Measurements from ENCODE around the gene DAB2IP.

The DAB2IP gene

DNA sequence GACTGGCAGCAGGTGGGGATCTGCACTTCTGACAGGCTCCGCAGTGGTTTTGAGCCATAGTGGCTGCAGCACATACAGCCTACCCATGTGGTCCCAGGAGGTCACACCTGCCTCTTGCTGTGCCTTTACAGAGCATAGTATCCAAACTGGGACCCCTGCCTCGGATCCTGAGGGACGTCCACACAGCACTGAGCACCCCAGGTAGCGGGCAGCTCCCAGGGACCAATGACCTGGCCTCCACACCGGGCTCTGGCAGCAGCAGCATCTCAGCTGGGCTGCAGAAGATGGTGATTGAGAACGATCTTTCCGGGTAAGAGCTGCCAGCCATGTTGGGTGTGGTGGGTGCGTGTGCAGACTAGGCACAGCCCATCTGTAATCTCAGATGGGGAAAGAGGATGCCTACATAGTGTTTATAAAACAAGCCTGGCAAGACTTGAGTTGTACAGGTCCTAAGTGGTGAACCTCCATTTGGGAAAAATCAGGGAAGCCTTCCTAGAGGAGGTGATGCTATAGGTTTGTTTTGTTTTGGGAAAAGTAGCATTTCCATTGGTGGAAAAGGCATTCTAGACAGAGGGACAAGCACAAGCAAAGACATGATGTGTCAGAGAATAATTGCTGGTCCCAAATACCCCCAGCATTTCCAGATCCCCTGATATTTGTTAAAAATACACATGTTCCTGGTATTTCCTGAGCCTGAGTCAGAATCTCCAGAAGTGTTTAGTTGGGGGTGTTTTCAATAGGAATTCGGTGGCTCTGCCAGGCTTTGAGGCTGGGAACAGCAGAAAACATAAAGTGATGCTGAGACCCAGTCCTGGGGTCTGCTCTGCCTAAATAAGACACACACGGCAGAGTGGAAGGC is 119.2 kb downstream of the DAB2IP start:
- H3K36me3 ChIP-seq, result peaks cover 85% of the 10 kb centered on the region
- H3K4me2 ChIP-seq, result no peak overlapping the region
- no peak overlapping the region for H3K4me3 ChIP-seq

DNA sequence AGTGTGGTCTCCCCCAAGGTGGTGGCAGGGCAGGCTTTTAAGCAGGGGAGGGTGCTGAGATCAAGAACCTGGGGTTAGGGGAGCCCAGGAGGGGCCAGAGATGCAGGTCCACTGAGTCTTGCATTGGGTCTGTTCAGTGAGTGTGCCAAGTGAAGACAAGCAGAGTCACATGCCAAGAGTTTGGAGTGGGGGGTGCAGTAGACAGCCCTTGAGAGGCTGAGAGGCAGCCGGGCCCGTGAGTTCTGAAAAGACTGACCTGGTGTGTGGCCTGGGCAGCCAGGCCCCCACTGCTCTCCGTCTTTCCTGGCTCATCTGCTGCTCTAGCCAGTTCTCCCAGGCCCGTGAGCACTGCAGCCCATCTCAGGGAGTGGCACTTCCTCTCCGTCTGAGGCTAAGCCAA is 120.0 kb downstream of the DAB2IP start:
- TF ChIP-seq Cebpa-rat (IDR thresholded peaks at IDR 0.05), result no peak
- H3K4me2 ChIP-seq, result no peak overlapping the region
- no peaks in the 10 kb centered on the region for H4K20me1 ChIP-seq
- H3K27ac ChIP-seq, result 0 out of 2 replicates have a peak overlapping the region, but pooled peaks have one; percentile 4
- H3K27me3 ChIP-seq, result no peaks in the 10 kb centered on the region
- peaks cover 32% of the 10 kb centered on the region for H3K4me1 ChIP-seq
- no peak overlapping the region for H3K4me3 ChIP-seq
- no peak overlapping the region for H3K9ac ChIP-seq
- no peaks in the 10 kb centered on the region for H3K9me3 ChIP-seq
- H3K36me3 ChIP-seq, result peaks cover 85% of the 10 kb centered on the region

More for the DNA sequence above, 119.2 kb downstream of the DAB2IP start:
- H3K27me3 ChIP-seq, result no peaks in the 10 kb centered on the region
- H4K20me1 ChIP-seq, result no peaks in the 10 kb centered on the region
- H3K4me1 ChIP-seq, result peaks cover 25% of the 10 kb centered on the region
- no peak overlapping the region for H3K9ac ChIP-seq
- no peak overlapping the region for H3K27ac ChIP-seq
- no peak for TF ChIP-seq Cebpa-rat (IDR thresholded peaks at IDR 0.05)
- H3K9me3 ChIP-seq, result no peaks in the 10 kb centered on the region

DNA sequence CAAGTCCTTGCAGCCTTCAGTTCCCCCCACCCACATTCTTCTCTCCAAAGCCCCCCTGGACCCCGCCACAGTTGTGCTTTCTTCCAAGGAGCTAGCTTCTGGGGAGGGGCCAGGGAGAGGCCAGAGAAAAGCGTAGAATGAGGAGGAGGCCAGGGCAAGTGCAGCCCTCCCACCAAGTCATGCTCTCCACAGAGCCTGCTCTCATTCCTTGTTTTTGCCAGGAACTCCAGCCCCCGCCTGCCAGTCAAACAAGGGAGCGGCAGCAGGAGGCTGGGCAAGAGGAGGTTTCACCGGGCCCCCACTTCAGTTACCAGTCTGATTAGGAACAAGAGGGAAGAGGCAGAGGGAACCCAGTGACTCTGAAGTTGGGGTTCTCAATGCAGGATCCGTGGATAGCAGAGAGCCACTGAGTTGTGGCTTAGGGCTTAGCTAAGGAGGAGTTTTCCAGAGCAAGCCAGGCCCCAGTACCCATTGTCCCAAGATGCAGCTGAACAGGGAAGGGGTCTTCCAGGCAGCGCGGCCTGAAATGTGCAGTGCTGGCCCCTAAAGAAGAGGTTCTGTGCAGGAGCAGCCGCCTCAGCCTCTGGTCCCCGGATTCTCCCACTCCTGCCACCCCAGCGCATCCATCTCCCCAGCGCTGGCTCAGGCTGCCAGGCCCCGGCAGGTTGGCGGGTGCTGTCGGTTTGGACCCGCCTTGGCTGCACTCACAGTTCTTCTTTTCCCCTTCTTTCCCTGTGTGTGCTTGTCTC is 120.6 kb downstream of the DAB2IP start:
- H4K20me1 ChIP-seq, result no peaks in the 10 kb centered on the region
- no peak for TF ChIP-seq Cebpa-rat (IDR thresholded peaks at IDR 0.05)
- H3K4me2 ChIP-seq, result no peak overlapping the region
- no peaks in the 10 kb centered on the region for H3K9me3 ChIP-seq
- no peak overlapping the region for H3K4me3 ChIP-seq
- H3K9ac ChIP-seq, result no peak overlapping the region
- peaks cover 87% of the 10 kb centered on the region for H3K36me3 ChIP-seq
- no peaks in the 10 kb centered on the region for H3K27me3 ChIP-seq
- H3K27ac ChIP-seq, result peak overlapping the region; percentile 29; the same call in 1 of the 2 replicates
- peaks cover 32% of the 10 kb centered on the region for H3K4me1 ChIP-seq

DNA sequence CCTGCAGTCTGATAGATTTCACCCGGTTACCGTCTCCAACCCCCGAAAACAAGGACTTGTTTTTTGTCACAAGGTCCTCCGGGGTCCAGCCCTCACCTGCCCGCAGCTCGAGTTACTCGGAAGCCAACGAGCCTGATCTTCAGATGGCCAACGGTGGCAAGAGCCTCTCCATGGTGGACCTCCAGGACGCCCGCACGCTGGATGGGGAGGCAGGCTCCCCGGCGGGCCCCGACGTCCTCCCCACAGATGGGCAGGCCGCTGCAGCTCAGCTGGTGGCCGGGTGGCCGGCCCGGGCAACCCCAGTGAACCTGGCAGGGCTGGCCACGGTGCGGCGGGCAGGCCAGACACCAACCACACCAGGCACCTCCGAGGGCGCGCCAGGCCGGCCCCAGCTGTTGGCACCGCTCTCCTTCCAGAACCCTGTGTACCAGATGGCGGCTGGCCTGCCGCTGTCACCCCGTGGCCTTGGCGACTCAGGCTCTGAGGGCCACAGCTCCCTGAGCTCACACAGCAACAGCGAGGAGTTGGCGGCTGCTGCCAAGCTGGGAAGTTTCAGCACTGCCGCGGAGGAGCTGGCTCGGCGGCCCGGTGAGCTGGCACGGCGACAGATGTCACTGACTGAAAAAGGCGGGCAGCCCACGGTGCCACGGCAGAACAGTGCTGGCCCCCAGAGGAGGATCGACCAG is 121.3 kb downstream of the DAB2IP start:
- Histone ChIP-seq H3K36me3 (peaks cover 87% of the 10 kb centered on the region), H3K27ac (peak overlapping the region; percentile 29; the same call in 1 of the 2 replicates), H3K4me2 (no peak overlapping the region), H3K27me3 (no peaks in the 10 kb centered on the region), H3K4me1 (peaks cover 32% of the 10 kb centered on the region), H3K9me3 (peaks cover 2% of the 10 kb centered on the region), H4K20me1 (no peaks in the 10 kb centered on the region), H3K9ac (no peak overlapping the region), H3K4me3 (no peak overlapping the region)
- no peak for TF ChIP-seq Cebpa-rat (IDR thresholded peaks at IDR 0.05)

DNA sequence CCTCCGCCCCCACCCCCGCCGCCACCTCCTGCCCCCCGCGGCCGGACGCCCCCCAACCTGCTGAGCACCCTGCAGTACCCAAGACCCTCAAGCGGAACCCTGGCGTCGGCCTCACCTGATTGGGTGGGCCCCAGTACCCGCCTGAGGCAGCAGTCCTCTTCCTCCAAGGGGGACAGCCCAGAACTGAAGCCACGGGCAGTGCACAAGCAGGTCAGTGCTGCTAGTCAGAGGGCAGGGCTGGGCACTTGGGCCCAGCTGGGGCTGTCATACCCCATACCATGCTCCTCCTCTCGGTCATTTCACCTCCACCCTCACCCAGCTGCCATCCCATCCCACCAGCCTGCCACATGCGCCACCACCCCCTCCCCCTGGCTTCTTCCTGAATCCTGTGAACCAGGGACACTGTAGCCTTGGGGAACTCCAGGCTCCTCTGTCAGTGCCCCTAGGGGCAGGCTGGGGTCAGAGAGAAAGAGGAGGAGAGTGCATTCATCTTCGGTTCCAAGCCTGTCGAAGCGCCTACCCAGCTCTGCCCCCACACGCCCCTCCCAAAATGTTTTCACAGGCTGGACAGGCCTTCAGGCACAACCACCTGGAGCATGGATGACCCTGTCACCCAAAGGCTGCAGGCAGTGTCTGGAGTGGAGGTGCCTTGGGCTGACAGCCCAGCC is 122.0 kb downstream of the DAB2IP start:
- peaks cover 87% of the 10 kb centered on the region for H3K36me3 ChIP-seq
- no peak overlapping the region; the same call in 1 of the 2 replicates for H3K9ac ChIP-seq
- H3K4me2 ChIP-seq, result peak overlapping the region; percentile 78

DNA sequence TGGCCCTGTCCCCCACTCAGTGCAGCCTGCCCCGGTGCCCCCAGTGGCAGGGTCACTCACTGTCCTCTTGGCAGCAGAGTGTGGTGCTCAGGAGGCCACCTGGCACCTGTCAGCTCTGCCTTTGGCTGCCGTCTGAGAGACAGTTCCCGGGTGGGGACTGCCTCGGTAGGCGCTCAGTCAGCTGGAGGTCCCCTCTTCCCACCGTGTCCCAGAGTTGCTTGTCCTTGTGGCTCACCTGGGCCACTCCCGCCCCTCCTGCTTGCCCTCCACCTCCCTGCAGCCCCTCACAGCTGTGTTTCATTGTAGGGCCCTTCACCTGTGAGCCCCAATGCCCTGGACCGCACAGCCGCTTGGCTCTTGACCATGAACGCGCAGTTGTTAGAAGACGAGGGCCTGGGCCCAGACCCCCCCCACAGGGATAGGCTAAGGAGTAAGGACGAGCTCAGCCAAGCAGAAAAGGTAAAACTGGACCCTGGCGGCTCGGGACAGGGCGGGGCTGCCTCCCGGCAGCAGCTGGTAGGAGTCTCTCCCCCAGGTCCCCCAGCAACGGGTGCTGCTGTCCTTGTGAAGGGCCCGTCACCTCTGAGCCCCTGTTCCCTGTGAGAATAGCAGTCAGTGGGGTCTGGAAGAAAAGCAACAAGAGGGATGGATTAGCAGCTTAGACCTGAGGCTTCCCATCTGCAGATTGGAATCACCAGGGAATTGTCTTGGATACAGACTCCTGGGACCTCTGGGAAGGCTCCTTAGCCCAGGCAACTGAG is 122.7 kb downstream of the DAB2IP start:
- TF ChIP-seq Cebpa-rat (IDR thresholded peaks at IDR 0.05), result no peak
- peak overlapping the region; percentile 9; the same call in 1 of the 2 replicates for H3K4me3 ChIP-seq
- no peaks in the 10 kb centered on the region for H3K27me3 ChIP-seq
- H3K36me3 ChIP-seq, result peaks cover 83% of the 10 kb centered on the region
- peak overlapping the region; percentile 71 for H3K27ac ChIP-seq
- no peaks in the 10 kb centered on the region for H4K20me1 ChIP-seq
- H3K9me3 ChIP-seq, result peaks cover 14% of the 10 kb centered on the region
- peak overlapping the region; percentile 22; the same call in 1 of the 2 replicates for H3K9ac ChIP-seq
- peak overlapping the region; percentile 78 for H3K4me2 ChIP-seq
- peaks cover 32% of the 10 kb centered on the region for H3K4me1 ChIP-seq

More for the DNA sequence above, 122.0 kb downstream of the DAB2IP start:
- TF ChIP-seq Cebpa-rat (IDR thresholded peaks at IDR 0.05), result no peak
- H3K27me3 ChIP-seq, result no peaks in the 10 kb centered on the region
- peak overlapping the region; percentile 71 for H3K27ac ChIP-seq
- H3K9me3 ChIP-seq, result peaks cover 9% of the 10 kb centered on the region
- H3K4me3 ChIP-seq, result no peak overlapping the region
- H3K4me1 ChIP-seq, result peaks cover 32% of the 10 kb centered on the region
- H4K20me1 ChIP-seq, result no peaks in the 10 kb centered on the region

DNA sequence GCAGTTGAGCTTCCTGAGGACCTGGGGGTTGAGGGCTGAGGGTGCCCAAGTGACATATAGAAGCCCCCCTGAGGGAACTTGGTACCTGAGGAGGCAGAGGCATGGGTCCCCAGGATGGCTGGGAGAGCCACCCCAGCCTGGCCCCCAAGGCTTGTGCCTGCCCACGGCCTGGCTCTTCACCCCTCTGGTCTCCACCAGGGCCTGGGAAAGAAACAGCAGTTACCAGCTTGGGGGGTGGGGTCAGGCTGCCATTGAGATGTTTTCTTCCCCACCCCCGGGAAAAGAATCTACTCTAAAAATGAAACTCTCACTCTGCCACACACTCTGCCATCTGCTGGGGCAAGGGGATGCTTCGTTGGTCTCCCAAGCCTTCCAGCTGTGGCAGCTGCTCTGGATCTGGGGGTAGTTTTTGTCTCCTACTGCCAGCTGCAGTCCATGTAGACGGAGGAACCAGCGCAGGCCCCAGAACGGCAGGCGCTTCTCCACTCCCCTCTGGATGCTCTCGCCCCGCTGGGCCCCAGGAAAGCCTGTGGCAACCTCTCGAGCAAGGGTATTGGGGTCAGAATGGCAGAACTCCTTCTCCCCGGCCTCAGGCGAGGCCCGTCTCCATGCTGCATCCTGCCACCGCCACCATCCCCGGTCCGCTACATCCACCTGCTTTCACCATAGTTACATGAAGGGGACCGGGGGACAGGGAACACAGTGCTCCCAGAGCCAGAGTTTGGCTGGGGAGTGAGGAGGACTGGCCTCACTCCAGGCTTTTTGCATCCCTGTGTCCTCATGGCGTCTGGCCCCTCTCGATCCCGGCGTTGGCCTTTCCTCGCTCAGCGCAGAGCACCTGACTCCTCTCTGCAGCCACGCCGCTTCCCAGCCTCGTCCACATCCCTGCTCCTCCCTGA is 123.5 kb downstream of the DAB2IP start:
- H3K27ac ChIP-seq, result peak overlapping the region; percentile 71
- no peaks in the 10 kb centered on the region for H4K20me1 ChIP-seq
- H3K36me3 ChIP-seq, result peaks cover 75% of the 10 kb centered on the region
- peaks cover 14% of the 10 kb centered on the region for H3K9me3 ChIP-seq
- no peak for TF ChIP-seq Cebpa-rat (IDR thresholded peaks at IDR 0.05)
- peak overlapping the region; percentile 9; the same call in 1 of the 2 replicates for H3K4me3 ChIP-seq
- no peaks in the 10 kb centered on the region for H3K27me3 ChIP-seq
- peaks cover 37% of the 10 kb centered on the region for H3K4me1 ChIP-seq
- H3K4me2 ChIP-seq, result peak overlapping the region; percentile 78
- H3K9ac ChIP-seq, result peak overlapping the region; percentile 22; the same call in 1 of the 2 replicates

Data from BLaER1 (cell line).